Endothelial cell of umbilical vein (primary cell): ENCODE measurements around the gene ZNF366. TPM values are rescaled to one million over a fixed set of nuclear protein-coding genes. Genes with fewer than 3 reads are reported as not detected.

Experiments used
- BruUV-seq: library from RNA; stranded (reverse); fragments of 400-500 nt; replicated peaks from 2 replicates; lab custom pipeline; 2021; lab: Mats Ljungman, UMichigan
- CTCF ChIA-PET: fragments of 300-600, 350-600 bp; sonication (Branson Sonifier 250); formaldehyde crosslinking; loops from one replicate; lab custom pipeline; 2021; ENCODE audit warnings: antibody characterized with exemption, inconsistent platforms; lab: Charles Lee
- POLR2A ChIA-PET: fragments of 300-600, 350-600 bp; sonication (Branson Sonifier 250); formaldehyde crosslinking; loops from one replicate; lab custom pipeline; 2021; ENCODE audit warnings: antibody characterized with exemption, inconsistent platforms; lab: Charles Lee
- DNase-seq: peaks from one replicate; pipeline ENCODE4 v3.0.0-alpha.2; 2011; ENCODE audit warnings: low read depth, low spot score
- FAIRE-seq: peaks from 2 replicates; lab custom pipeline; 2011; peaks lifted over from hg19 to GRCh38; lab: Jason Lieb, UNC
- H2AFZ ChIP-seq: 2 replicates; pipeline ENCODE4 v1.6.0; 2012; ENCODE audit warnings: low read depth, low read length, control low read depth, inconsistent platforms
- H3K27ac ChIP-seq: 2 replicates; pipeline ENCODE4 v1.5.1; 2011; ENCODE audit warnings: low read depth, mild to moderate bottlenecking, control low read depth, low read length, moderate library complexity; ENCODE audit not compliant: insufficient read depth
- H3K27me3 ChIP-seq, 2 experiments: 2 replicates each; pipeline versions ENCODE4 v1.6.0 to v1.6.1; 2011; ENCODE audit warnings: low read length in 2 of 2, mixed read lengths in 1 of 2; ENCODE audit not compliant: control insufficient read depth in 2 of 2, insufficient read depth in 2 of 2
- H3K36me3 ChIP-seq, 2 experiments: 2 replicates in 1 of 2; 3 replicates in 1 of 2; pipeline ENCODE4 v1.5.1; 2011; ENCODE audit warnings: low read length in 2 of 2, mild to moderate bottlenecking in 1 of 2, moderate library complexity in 1 of 2; ENCODE audit not compliant: control insufficient read depth in 2 of 2, insufficient read depth in 2 of 2; ENCODE audit errors: extremely low read depth in 1 of 2
- H3K4me1 ChIP-seq: 3 replicates; pipeline ENCODE4 v1.5.1; 2011; ENCODE audit warnings: mild to moderate bottlenecking, low read length; ENCODE audit not compliant: control insufficient read depth, insufficient read depth; ENCODE audit errors: extremely low read depth
- H3K4me2 ChIP-seq: 2 replicates; pipeline ENCODE4 v1.6.1; 2011; ENCODE audit warnings: low read length, control low read depth, mixed read lengths; ENCODE audit not compliant: insufficient read depth
- H3K4me3 ChIP-seq, 3 experiments: fragments of 200-600 bp in 1 of 3; sonication (generic), shearing (Covaris generic) in 1 of 3; replicated peaks in 1 of 3; 2 replicates each; pipeline ENCODE4 v1.5.1; 2011 to 2016; ENCODE audit warnings: control low read depth in 3 of 3, low read length in 3 of 3, mild to moderate bottlenecking in 2 of 3, inconsistent platforms in 1 of 3, low read depth in 1 of 3, moderate library complexity in 1 of 3; ENCODE audit not compliant: insufficient read depth in 1 of 3
- H3K79me2 ChIP-seq: 2 replicates; pipeline ENCODE4 v1.6.0; 2012; ENCODE audit warnings: low read length, inconsistent platforms; ENCODE audit not compliant: control insufficient read depth, insufficient read depth
- H3K9ac ChIP-seq: replicated peaks from 2 replicates; pipeline ENCODE3; 2011; ENCODE audit warnings: low read length, control low read depth; ENCODE audit not compliant: insufficient read depth; ENCODE audit errors: extremely low read depth
- H3K9me1 ChIP-seq: replicated peaks from 3 replicates; pipeline ENCODE4 v1.6.0; 2011; ENCODE audit warnings: mild to moderate bottlenecking, low read length; ENCODE audit not compliant: control insufficient read depth, insufficient read depth; ENCODE audit errors: extremely low read depth
- H3K9me3 ChIP-seq: replicated peaks from 2 replicates; pipeline ENCODE4 v1.5.1; 2012; ENCODE audit warnings: low read length, inconsistent platforms; ENCODE audit not compliant: control insufficient read depth, insufficient read depth
- H4K20me1 ChIP-seq: replicated peaks from 2 replicates; pipeline ENCODE3; 2011; ENCODE audit warnings: mild to moderate bottlenecking, low read length; ENCODE audit not compliant: control insufficient read depth, insufficient read depth; ENCODE audit errors: extremely low read depth
- CTCF ChIP-seq, 2 donors: IDR thresholded peaks; 1 replicate in 1 of 2; 2 replicates in 1 of 2; pipeline ENCODE4 v1.5.1; 2011; ENCODE audit warnings: low read length in 2 of 2, mild to moderate bottlenecking in 2 of 2, moderate library complexity in 2 of 2, control low read depth in 1 of 2, inconsistent platforms in 1 of 2, low read depth in 1 of 2; ENCODE audit not compliant: insufficient read depth in 1 of 2; ENCODE audit errors: extremely low read depth in 1 of 2
- EZH2 ChIP-seq: IDR thresholded peaks from 2 replicates; pipeline ENCODE4 v1.6.1; 2012; ENCODE audit warnings: borderline replicate concordance, low read depth, mild to moderate bottlenecking, moderate library complexity, low read length, inconsistent platforms; ENCODE audit not compliant: severe bottlenecking
- FOS ChIP-seq: IDR thresholded peaks from 2 replicates; pipeline ENCODE4 v1.6.1; 2011; ENCODE audit warnings: mild to moderate bottlenecking, low read length, moderate library complexity, borderline replicate concordance; ENCODE audit not compliant: insufficient read depth
- GATA2 ChIP-seq: IDR thresholded peaks from 2 replicates; pipeline ENCODE4 v1.7.0; 2011; ENCODE audit warnings: low read depth, mild to moderate bottlenecking, moderate library complexity, mixed read lengths, low read length; ENCODE audit not compliant: insufficient read length, insufficient read depth
- JUN ChIP-seq: IDR thresholded peaks from 2 replicates; pipeline ENCODE4 v1.6.1; 2011; ENCODE audit warnings: borderline replicate concordance, low read depth; ENCODE audit not compliant: insufficient read length, insufficient read depth
- MAX ChIP-seq: IDR thresholded peaks from 2 replicates; pipeline ENCODE4 v1.6.1; 2011; ENCODE audit not compliant: insufficient read depth, insufficient read length
- MYC ChIP-seq: IDR thresholded peaks from one replicate; pipeline ENCODE4 v1.6.1; 2011; ENCODE audit warnings: mild to moderate bottlenecking, low read depth, low read length
- POLR2A ChIP-seq: IDR thresholded peaks from 2 replicates; pipeline ENCODE4 v1.6.1; 2012; ENCODE audit warnings: low read depth, mild to moderate bottlenecking, control low read depth, low read length
- POLR2AphosphoS5 ChIP-seq: IDR thresholded peaks from 2 replicates; pipeline ENCODE4 v1.6.1; 2012; ENCODE audit warnings: low read depth, mild to moderate bottlenecking, control low read depth, low read length, moderate library complexity; ENCODE audit not compliant: insufficient read depth
- dilution Hi-C: fragments of 300-500 bp; cut with MboI; formaldehyde crosslinking; loops from one replicate; pipeline ENCODE4 v1.15.0; 2019; ENCODE audit warnings: low sequenced_read_pairs; ENCODE audit not compliant: extremely low pct_ligation_motif_present
- intact Hi-C: fragments of 100-400 bp; cut with micrococcal nuclease; formaldehyde crosslinking; loops from one replicate; pipeline ENCODE4 v1.10.0; 2022
- polyA plus RNA-seq, 4 experiments: library from polyadenylated mRNA; depleted of rRNA in 3 of 4; stranded (reverse) in 3 of 4; unstranded in 1 of 4; fragments of >200 nt; gene quantifications; 2 replicates each; pipeline versions ENCODE4 v1.2.1 to v1.2.3, GENCODE V29; 2011 to 2012; ENCODE audit warnings: missing spikeins in 1 of 4
- total RNA-seq: library from RNA; stranded (reverse); gene quantifications from 2 replicates; pipeline ENCODE4 v1.2.3, GENCODE V29; 2021

ZNF366 gene
- total and polyA plus RNA-seq, 2 donors (not counting 3 experiments of a cell fraction or from before 2014, with no cell fraction given) = 1.3 to 4.1 TPM

GRCh38 chr5:72530196-72530595 is 23.0 kb upstream of the ZNF366 start:
- Histone ChIP-seq H4K20me1 (no peaks in the 10 kb centered on the region), H3K79me2 (no peaks in the 10 kb centered on the region), H3K9me1 (no peaks in the 10 kb centered on the region), H2AFZ (no peak overlapping the region), H3K27ac (no peak overlapping the region), H3K9ac (no peak overlapping the region), H3K4me1 (no peaks in the 10 kb centered on the region), H3K27me3 (no peaks in the 10 kb centered on the region), H3K4me2 (no peak overlapping the region), H3K4me3 (no peak overlapping the region), H3K9me3 (no peaks in the 10 kb centered on the region), H3K36me3 (no peaks in the 10 kb centered on the region)
- CTCF ChIA-PET = interaction anchor here (0.8 kb wide), 1 partner anchor 164 kb away, joined by 3 read pairs; no protein-coding TSS in a partner anchor
- POLR2A ChIA-PET = no interaction called here
- FAIRE-seq (no peak), DNase-seq (no peak)
- TF ChIP-seq MAX (no peak), MYC (no peak), GATA2 (no peak), CTCF (IDR thresholded peaks at IDR 0.05; ENCODE audit: extremely low read depth in 1 of 2, insufficient read depth in 1 of 2, low read depth in 1 of 2, low read length in 2 of 2) (no peak), POLR2A (no peak), POLR2AphosphoS5 (no peak), EZH2 (no peak), FOS (no peak), JUN (no peak)
- intact Hi-C loops = no loop called here
- BruUV-seq = no TSS peak
- dilution Hi-C loops = no loop called here
